Panc1 (cell line): Measurements from ENCODE around the gene OCEL1. TPM values are rescaled to one million over a fixed set of nuclear protein-coding genes. Genes with fewer than 3 reads are reported as not detected.
"Not testable (repeated sequence)": the region's sequence is repeated elsewhere in the genome, so short reads cannot be mapped to it uniquely, and the experiment has no call there.

Experiments used
- ATAC-seq: fragments of 200-7000 bp; cut with Tn5 transposase; 2 replicates; pipeline ENCODE4 v1.9.1; 2020; ENCODE audit warnings: mild to moderate bottlenecking, moderate library complexity
- BruUV-seq: library from RNA; stranded (reverse); fragments of 400-500 nt; replicated peaks from 2 replicates; lab custom pipeline; 2021; lab: Mats Ljungman, UMichigan
- CTCF ChIA-PET: fragments of 300-600 bp; sonication (Branson Sonifier 250); formaldehyde crosslinking; loops from one replicate; lab custom pipeline; 2022; ENCODE audit warnings: antibody characterized with exemption; lab: Charles Lee
- POLR2A ChIA-PET: fragments of 300-600 bp; sonication (Branson Sonifier 250); formaldehyde crosslinking; loops from one replicate; lab custom pipeline; 2022; ENCODE audit warnings: antibody characterized with exemption; lab: Charles Lee
- DNase-seq: peaks from one replicate; pipeline ENCODE4 v3.0.0-alpha.2; 2010; ENCODE audit warnings: low read depth, low spot score
- H3K27ac ChIP-seq: 2 replicates; pipeline ENCODE4 v1.5.1; 2011; ENCODE audit warnings: mild to moderate bottlenecking, low read length, inconsistent platforms
- H3K27me3 ChIP-seq: fragments of 200-500 bp; sonication (Bioruptor generic); 2 replicates; pipeline ENCODE4 v1.6.0; 2014; ENCODE audit warnings: low read length, inconsistent platforms; ENCODE audit not compliant: control insufficient read depth, insufficient read depth
- H3K36me3 ChIP-seq: fragments of 200-500 bp; sonication (Bioruptor generic); 2 replicates; pipeline ENCODE4 v1.5.1; 2014; ENCODE audit warnings: inconsistent platforms, mild to moderate bottlenecking, low read length, moderate library complexity; ENCODE audit not compliant: control insufficient read depth, insufficient read depth
- H3K4me1 ChIP-seq: 2 replicates; pipeline ENCODE4 v1.5.1; 2011; ENCODE audit warnings: inconsistent platforms, mild to moderate bottlenecking, low read length, moderate library complexity; ENCODE audit not compliant: control insufficient read depth, insufficient read depth
- H3K4me3 ChIP-seq, 2 experiments: 2 replicates each; pipeline ENCODE4 v1.5.1; 2011 to 2012; ENCODE audit warnings: low read depth in 2 of 2, low read length in 2 of 2, mild to moderate bottlenecking in 2 of 2, inconsistent platforms in 1 of 2, moderate library complexity in 1 of 2
- H3K9me3 ChIP-seq: fragments of 200-500 bp; sonication (Bioruptor generic); 2 replicates; pipeline ENCODE4 v1.5.1; 2014; ENCODE audit warnings: low read depth, mild to moderate bottlenecking, inconsistent platforms, low read length, moderate library complexity; ENCODE audit not compliant: control insufficient read depth, insufficient read depth
- POLR2AphosphoS5 ChIP-seq: IDR thresholded peaks from 2 replicates; pipeline ENCODE4 v1.6.1; 2012; ENCODE audit warnings: mild to moderate bottlenecking, low read depth, low read length, moderate library complexity
- SIN3A ChIP-seq: IDR thresholded peaks from 2 replicates; pipeline ENCODE4 v1.6.1; 2012; ENCODE audit warnings: low read depth, mild to moderate bottlenecking, low read length, moderate library complexity, borderline replicate concordance; ENCODE audit not compliant: insufficient read depth
- TCF7L2 ChIP-seq: IDR thresholded peaks from 2 replicates; pipeline ENCODE4 v1.6.1; 2011; ENCODE audit warnings: mild to moderate bottlenecking, low read depth, low read length, inconsistent platforms
- in situ Hi-C: cut with HindIII; loops from 2 replicates; pipeline ENCODE4 v1.10.0; 2016; ENCODE audit warnings: low sequenced_read_pairs, low pct_unique_long_range_greater_than_20kb
- intact Hi-C: fragments of 100-400 bp; cut with micrococcal nuclease; formaldehyde crosslinking; loops from one replicate; pipeline ENCODE4 v1.10.0; 2022; ENCODE audit not compliant: unreplicated experiment
- total RNA-seq: library from RNA; stranded (reverse); gene quantifications from one replicate; pipeline ENCODE4 v1.2.1, GENCODE V29; 2021; ENCODE audit not compliant: unreplicated experiment
- TF ChIP-seq, protein P1 (sequence below): fragments of 450-650 bp; IDR thresholded peaks from 2 replicates; pipeline ENCODE4 v1.5.1; 2017; ENCODE audit warnings: mild to moderate bottlenecking
- TF ChIP-seq, protein P2 (sequence below), 2 experiments: IDR thresholded peaks; 2 replicates each; pipeline ENCODE4 v1.6.1; 2011 to 2012; ENCODE audit warnings: low read depth in 2 of 2, control low read depth in 1 of 2, low read length in 1 of 2, mild to moderate bottlenecking in 1 of 2, moderate library complexity in 1 of 2; ENCODE audit not compliant: insufficient read depth in 1 of 2

The OCEL1 gene
- total RNA-seq, 1 experiment from 2014 or later: 37.1 TPM

DNA sequence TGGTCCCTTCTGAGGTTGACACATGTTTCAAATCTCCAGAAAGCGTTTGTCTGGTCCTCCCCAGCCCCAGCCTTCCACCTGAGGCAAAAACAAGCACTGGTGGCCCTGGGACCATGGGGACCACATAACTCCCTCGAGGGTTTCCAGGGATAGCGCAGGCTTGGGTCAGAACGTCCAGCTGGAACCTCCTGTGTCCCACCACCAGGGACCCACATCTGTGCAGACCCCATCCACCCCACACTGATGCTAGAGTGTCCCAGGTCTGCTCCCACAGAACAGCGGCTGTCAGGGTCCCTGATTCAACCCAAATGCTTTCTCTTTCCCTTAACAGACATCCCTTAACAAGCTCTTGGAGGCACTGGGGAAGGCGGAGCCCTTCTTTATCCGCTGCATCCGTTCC is 40.4 kb upstream of the OCEL1 start:
- in situ Hi-C loops: no loop called here
- ATAC-seq (no peak), DNase-seq (no peak)
- TF ChIP-seq, protein P1, sequence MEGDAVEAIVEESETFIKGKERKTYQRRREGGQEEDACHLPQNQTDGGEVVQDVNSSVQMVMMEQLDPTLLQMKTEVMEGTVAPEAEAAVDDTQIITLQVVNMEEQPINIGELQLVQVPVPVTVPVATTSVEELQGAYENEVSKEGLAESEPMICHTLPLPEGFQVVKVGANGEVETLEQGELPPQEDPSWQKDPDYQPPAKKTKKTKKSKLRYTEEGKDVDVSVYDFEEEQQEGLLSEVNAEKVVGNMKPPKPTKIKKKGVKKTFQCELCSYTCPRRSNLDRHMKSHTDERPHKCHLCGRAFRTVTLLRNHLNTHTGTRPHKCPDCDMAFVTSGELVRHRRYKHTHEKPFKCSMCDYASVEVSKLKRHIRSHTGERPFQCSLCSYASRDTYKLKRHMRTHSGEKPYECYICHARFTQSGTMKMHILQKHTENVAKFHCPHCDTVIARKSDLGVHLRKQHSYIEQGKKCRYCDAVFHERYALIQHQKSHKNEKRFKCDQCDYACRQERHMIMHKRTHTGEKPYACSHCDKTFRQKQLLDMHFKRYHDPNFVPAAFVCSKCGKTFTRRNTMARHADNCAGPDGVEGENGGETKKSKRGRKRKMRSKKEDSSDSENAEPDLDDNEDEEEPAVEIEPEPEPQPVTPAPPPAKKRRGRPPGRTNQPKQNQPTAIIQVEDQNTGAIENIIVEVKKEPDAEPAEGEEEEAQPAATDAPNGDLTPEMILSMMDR: no peak
- TF ChIP-seq, protein P2, sequence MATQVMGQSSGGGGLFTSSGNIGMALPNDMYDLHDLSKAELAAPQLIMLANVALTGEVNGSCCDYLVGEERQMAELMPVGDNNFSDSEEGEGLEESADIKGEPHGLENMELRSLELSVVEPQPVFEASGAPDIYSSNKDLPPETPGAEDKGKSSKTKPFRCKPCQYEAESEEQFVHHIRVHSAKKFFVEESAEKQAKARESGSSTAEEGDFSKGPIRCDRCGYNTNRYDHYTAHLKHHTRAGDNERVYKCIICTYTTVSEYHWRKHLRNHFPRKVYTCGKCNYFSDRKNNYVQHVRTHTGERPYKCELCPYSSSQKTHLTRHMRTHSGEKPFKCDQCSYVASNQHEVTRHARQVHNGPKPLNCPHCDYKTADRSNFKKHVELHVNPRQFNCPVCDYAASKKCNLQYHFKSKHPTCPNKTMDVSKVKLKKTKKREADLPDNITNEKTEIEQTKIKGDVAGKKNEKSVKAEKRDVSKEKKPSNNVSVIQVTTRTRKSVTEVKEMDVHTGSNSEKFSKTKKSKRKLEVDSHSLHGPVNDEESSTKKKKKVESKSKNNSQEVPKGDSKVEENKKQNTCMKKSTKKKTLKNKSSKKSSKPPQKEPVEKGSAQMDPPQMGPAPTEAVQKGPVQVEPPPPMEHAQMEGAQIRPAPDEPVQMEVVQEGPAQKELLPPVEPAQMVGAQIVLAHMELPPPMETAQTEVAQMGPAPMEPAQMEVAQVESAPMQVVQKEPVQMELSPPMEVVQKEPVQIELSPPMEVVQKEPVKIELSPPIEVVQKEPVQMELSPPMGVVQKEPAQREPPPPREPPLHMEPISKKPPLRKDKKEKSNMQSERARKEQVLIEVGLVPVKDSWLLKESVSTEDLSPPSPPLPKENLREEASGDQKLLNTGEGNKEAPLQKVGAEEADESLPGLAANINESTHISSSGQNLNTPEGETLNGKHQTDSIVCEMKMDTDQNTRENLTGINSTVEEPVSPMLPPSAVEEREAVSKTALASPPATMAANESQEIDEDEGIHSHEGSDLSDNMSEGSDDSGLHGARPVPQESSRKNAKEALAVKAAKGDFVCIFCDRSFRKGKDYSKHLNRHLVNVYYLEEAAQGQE (IDR thresholded peaks at IDR 0.05; ENCODE audit: insufficient read depth in 1 of 2, low read depth in 2 of 2, low read length in 1 of 2): no peak
- TF ChIP-seq SIN3A (no peak), TCF7L2 (no peak), POLR2AphosphoS5 (no peak)
- Histone ChIP-seq H3K4me3 (no peak overlapping the region), H3K27ac (no peak overlapping the region), H3K36me3 (no peaks in the 10 kb centered on the region), H3K9me3 (no peaks in the 10 kb centered on the region), H3K4me1 (no peaks in the 10 kb centered on the region), H3K27me3 (no peaks in the 10 kb centered on the region)
- ChIA-PET POLR2A (no interaction called here), CTCF (no interaction called here)
- intact Hi-C loops: no loop called here
- BruUV-seq: no TSS peak

DNA sequence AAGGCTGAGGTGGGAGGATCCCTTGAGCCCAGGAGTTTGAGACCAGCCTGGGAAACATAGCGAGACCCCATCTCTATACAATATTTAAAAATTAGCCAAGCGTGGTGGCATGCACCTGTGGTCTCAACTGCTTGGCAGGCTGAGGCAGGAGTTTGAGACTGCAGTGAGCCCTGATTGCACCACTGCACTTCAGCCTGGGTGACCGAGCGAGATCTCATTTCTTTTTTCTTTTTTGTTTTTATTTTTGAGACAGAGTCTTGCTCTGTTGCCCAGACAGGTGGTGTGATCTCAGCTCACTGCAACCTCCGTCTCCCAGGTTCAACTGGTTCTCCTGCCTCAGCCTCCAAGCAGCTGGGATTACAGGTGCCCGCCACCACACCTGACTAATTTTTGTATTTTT is 34.3 kb upstream of the OCEL1 start:
- in situ Hi-C loops, BruUV-seq, H3K27me3 ChIP-seq, CTCF ChIA-PET, ATAC-seq, intact Hi-C loops, H3K9me3 ChIP-seq, POLR2A ChIA-PET, H3K27ac ChIP-seq, H3K36me3 ChIP-seq, H3K4me1 ChIP-seq, H3K4me3 ChIP-seq, DNase-seq: not testable (repeated sequence)

DNA sequence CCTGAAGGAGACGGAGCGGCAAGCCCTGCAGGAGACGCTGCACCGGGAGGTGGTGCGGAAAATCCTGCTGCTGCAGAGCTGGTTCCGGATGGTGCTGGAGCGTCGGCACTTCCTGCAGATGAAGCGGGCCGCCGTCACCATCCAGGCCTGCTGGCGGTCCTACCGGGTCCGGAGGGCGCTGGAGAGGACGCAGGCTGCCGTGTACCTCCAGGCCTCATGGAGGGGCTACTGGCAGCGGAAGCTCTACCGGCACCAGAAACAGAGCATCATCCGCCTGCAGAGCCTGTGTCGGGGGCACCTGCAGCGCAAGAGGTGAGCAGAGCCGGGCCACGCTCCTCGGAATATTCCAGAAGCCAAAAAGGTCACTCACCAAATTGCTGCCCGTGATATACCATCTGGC is 33.3 kb upstream of the OCEL1 start:
- no peak overlapping the region for H3K4me3 ChIP-seq
- H3K27me3 ChIP-seq: no peaks in the 10 kb centered on the region
- no TSS peak for BruUV-seq
- no peak overlapping the region for H3K27ac ChIP-seq
- H3K4me1 ChIP-seq: no peaks in the 10 kb centered on the region
- no peaks in the 10 kb centered on the region; the same call in 1 of the 2 replicates for H3K36me3 ChIP-seq
- TF ChIP-seq POLR2AphosphoS5 (no peak), TCF7L2 (no peak), SIN3A (no peak)
- TF ChIP-seq, protein P2 (IDR thresholded peaks at IDR 0.05; ENCODE audit: insufficient read depth in 1 of 2, low read depth in 2 of 2, low read length in 1 of 2): no peak
- TF ChIP-seq, protein P1: no peak
- ATAC-seq (no peak), DNase-seq (no peak)
- in situ Hi-C loops (no loop called here), intact Hi-C loops (no loop called here)
- POLR2A ChIA-PET: no interaction called here
- H3K9me3 ChIP-seq: no peaks in the 10 kb centered on the region
- CTCF ChIA-PET: no interaction called here
